AG09309 (cell line): ENCODE results near the gene EFCAB8.

Experiments used
- DNase-seq: peaks from one replicate; pipeline ENCODE4 v3.0.0-alpha.2; 2010; ENCODE audit warnings: low read depth
- H3K4me3 ChIP-seq: 2 replicates; pipeline ENCODE4 v1.5.1; 2011; ENCODE audit warnings: mild to moderate bottlenecking, low read depth, low read length, moderate library complexity; ENCODE audit not compliant: control insufficient read depth
- TF ChIP-seq, protein P1 (sequence below): IDR thresholded peaks from 2 replicates; pipeline ENCODE4 v1.5.1; 2011; ENCODE audit warnings: mild to moderate bottlenecking, low read depth, low read length, inconsistent platforms; ENCODE audit not compliant: insufficient read depth, control insufficient read depth; ENCODE audit errors: missing control alignments

EFCAB8 gene

GRCh38 chr20:33005908-33006775 is 147.4 kb downstream of the EFCAB8 start:
- TF ChIP-seq, protein P1, sequence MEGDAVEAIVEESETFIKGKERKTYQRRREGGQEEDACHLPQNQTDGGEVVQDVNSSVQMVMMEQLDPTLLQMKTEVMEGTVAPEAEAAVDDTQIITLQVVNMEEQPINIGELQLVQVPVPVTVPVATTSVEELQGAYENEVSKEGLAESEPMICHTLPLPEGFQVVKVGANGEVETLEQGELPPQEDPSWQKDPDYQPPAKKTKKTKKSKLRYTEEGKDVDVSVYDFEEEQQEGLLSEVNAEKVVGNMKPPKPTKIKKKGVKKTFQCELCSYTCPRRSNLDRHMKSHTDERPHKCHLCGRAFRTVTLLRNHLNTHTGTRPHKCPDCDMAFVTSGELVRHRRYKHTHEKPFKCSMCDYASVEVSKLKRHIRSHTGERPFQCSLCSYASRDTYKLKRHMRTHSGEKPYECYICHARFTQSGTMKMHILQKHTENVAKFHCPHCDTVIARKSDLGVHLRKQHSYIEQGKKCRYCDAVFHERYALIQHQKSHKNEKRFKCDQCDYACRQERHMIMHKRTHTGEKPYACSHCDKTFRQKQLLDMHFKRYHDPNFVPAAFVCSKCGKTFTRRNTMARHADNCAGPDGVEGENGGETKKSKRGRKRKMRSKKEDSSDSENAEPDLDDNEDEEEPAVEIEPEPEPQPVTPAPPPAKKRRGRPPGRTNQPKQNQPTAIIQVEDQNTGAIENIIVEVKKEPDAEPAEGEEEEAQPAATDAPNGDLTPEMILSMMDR, result no peak
- DNase-seq, result no peak
- no peak overlapping the region for H3K4me3 ChIP-seq

DNA sequence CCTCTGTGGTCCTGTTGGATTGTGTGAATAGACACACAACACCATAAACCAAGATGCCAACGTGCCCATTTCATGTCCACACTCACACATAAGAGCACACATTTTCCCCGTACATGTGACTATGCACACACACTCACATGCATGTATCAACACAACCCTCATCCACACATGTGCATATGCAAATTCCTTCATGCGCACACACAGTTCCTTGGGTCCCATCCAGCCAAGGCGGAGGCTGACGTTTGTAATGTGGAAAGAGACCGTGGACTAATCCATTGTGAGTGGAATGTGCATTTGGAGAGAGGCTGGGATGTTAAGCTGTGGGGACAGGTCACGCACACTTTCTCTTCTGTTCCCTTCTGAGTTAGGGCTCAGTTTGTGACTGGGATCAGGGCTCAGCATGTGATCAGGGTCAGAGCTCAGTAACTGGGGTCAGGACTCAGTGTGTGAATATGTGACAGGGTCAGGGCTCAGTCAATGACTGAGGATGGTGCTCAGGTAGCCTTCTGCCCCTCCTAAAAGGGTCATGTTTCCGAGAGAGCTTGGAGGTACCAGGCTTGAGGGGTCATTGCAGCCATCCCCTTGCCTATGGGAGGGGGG is 148.2 kb downstream of the EFCAB8 start:
- DNase-seq, result no peak
- H3K4me3 ChIP-seq, result no peak overlapping the region
- TF ChIP-seq, protein P1, result no peak

DNA sequence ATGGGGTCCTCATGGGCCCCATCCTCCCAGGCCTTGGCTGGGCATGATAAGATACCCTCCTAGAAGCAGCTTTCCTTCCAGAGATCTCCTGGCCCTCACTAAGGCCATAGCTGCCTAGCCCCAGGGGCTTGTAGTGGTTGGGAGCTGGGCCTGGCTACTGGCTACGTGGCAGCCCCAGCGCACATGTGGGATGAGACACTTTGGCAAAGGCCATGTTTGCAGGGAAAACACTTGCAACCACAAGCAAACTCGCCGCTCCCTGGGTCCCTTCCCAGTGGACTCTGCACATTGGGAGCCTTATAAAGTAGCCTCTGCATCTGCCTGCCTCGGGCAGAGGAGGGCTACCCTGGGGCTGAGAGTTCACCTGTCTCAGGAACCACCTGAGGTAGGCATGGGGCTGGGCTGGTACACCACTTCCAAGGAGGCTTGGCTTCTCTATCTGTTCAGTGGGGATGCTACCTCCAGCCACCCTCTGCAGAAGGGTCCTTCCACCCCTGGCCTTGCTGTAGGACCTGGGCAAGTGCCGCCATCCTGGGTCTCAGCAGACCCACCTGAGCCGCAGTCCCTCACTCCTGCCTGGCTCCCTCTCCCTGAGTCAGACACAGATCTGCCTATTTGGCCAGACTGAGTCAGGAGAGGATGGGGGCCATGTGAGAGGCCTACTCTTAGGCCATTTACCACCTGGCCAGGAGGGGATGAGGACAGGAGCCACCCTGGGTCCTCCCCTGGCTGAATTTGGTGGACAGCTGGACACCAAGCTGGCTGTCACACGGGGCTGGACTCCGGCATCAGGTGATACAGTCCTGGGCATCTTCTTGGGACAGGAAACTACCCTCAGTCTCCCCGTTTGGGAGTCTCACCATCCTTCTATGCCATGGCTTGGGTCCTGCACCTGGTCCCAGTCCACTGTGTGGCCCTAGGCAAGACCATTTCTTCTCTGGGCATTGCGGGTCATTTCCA is 148.9 kb downstream of the EFCAB8 start, which contains the start of gene BPIFB2:
Gene BPIFB2, plus strand, starts transcription at position 329 of the 960 bp plus-strand sequence. CDS start 871 bp downstream, outside the sequence.
- H3K4me3 ChIP-seq, result no peak within 1 kb of the TSS
- DNase-seq, result no peak
- TF ChIP-seq, protein P1, result no peak

DNA sequence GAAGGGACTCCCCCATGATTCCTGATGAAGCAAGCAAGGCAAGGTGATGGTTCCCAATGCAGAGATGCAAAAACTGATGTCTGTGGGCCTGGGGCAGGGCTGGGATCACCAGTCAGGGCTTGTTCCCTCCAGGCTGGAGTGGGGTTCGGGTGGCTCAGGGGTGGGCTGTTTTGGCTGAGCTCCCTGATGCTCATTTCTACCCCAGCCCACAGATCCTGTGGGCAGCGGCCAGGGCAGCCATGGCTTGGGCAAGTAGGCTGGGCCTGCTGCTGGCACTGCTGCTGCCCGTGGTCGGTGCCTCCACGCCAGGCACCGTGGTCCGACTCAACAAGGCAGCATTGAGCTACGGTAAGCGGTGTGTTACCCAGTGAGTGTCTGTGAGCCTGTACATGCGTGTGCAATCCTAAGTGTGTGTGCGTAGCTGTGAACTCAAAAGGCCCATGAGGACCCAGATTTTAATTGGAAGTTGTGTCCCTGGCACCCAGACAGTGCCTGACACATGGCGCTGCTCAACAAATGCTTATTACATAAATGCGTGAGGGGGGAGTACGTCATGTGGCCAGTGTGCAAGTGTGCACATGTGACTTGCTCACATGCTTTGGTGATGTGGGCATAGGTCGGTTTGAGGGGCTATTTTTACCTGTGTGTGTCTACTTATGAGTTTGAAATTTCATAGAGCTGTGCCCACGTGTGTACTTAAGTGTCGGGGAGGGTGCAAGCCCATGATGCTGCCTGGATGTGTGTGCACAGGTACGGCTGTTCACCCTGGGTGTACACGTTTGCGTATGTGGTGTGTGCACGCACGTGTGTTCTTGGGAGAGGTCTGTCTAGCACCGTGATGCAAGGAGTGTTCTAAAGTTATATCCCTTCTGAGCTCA is 149.9 kb downstream of the EFCAB8 start:
- TF ChIP-seq, protein P1, result no peak
- no peak for DNase-seq
- no peak overlapping the region for H3K4me3 ChIP-seq

- TF ChIP-seq, protein P1, result no peak
- no peak for DNase-seq
- H3K4me3 ChIP-seq, result no peak overlapping the region
These were observed 150.8 kb downstream of the EFCAB8 start for GRCh38 chr20:33009214-33010132.
